Measurements from ENCODE around the gene RBM4.
"Not testable (repeated sequence)": the region's sequence is repeated elsewhere in the genome, so short reads cannot be mapped to it uniquely, and the experiment has no call there.

The RBM4 gene

GRCh38 chr11:66626382-66626781 is 12.1 kb upstream of the RBM4 start:
- Mint-ChIP-seq H3K9me3 (no peaks in the 10 kb centered on the region), H3K4me1 (peaks cover 38% of the 10 kb centered on the region), H3K36me3 (peaks cover 80% of the 10 kb centered on the region), H3K27me3 (no peaks in the 10 kb centered on the region), H3K4me3 (no peak overlapping the region), H3K27ac (no peak overlapping the region)
- DNase-seq = no peak
- CTCF ChIA-PET = interaction anchor here (1.7 kb wide), 1 partner anchor 11 kb away, joined by 6 read pairs; the partner anchor contains the start of gene RBM4

- Mint-ChIP-seq H3K27me3 (no peaks in the 10 kb centered on the region), H3K9me3 (no peaks in the 10 kb centered on the region), H3K36me3 (peaks cover 80% of the 10 kb centered on the region), H3K4me3 (no peak overlapping the region), H3K27ac (no peak overlapping the region), H3K4me1 (peaks cover 35% of the 10 kb centered on the region)
- no peak for DNase-seq
- CTCF ChIA-PET = interaction anchor here (1.7 kb wide), 1 partner anchor 11 kb away, joined by 6 read pairs; the partner anchor contains the start of gene RBM4
Observed at GRCh38 chr11:66626926-66627325, 11.6 kb upstream of the RBM4 start.

DNA sequence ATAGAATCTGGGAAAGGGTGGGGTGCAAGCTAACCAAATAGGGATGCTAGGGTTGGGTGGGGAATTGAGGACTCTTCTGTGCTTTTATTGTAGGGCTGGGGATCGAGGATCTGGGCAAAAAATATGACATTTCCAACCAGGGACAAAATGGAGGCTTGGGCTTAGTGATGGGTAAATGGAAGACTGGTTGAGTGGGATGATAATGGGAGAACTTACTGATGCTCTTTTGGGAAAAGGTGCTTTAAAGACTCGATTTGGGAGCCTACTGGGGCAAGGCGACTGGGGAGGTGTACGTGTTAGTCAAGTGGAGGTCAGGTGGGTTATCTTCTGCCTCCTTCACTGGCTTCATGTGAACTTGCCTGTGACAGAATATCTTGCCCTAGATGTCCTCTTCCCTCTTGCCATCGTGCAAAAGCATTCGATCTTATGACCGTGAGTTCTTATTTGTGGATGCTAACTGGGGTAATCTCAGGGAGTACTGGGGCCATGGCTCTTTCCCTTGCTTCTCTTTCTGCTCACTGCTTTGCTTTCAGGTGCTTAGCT is 10.4 kb upstream of the RBM4 start:
- peaks cover 76% of the 10 kb centered on the region for H3K36me3 Mint-ChIP-seq
- H3K4me3 Mint-ChIP-seq = no peak overlapping the region
- H3K27ac Mint-ChIP-seq = no peak overlapping the region
- H3K4me1 Mint-ChIP-seq = peaks cover 27% of the 10 kb centered on the region
- CTCF ChIA-PET = interaction anchor here (0.9 to 1.7 kb wide), 2 partner anchors 10 kb away, joined by 5 to 6 read pairs; partner anchors contain the start of gene RBM4
- no peaks in the 10 kb centered on the region for H3K27me3 Mint-ChIP-seq
- H3K9me3 Mint-ChIP-seq = no peaks in the 10 kb centered on the region
- no peak for DNase-seq

GRCh38 chr11:66629356-66629755 is 9.1 kb upstream of the RBM4 start:
- DNase-seq = no peak
- H3K27ac Mint-ChIP-seq = no peak overlapping the region
- CTCF ChIA-PET = interaction anchor here (0.9 kb wide), 1 partner anchor 9 kb away, joined by 5 read pairs; the partner anchor contains the start of gene RBM4
- H3K4me3 Mint-ChIP-seq = no peak overlapping the region
- H3K27me3 Mint-ChIP-seq = no peaks in the 10 kb centered on the region
- H3K4me1 Mint-ChIP-seq = peaks cover 17% of the 10 kb centered on the region
- H3K9me3 Mint-ChIP-seq = no peaks in the 10 kb centered on the region
- H3K36me3 Mint-ChIP-seq = peaks cover 69% of the 10 kb centered on the region

- H3K36me3 Mint-ChIP-seq = peaks cover 54% of the 10 kb centered on the region
- H3K9me3 Mint-ChIP-seq = no peaks in the 10 kb centered on the region
- no peak overlapping the region for H3K4me3 Mint-ChIP-seq
- no peak overlapping the region for H3K27ac Mint-ChIP-seq
- DNase-seq = no peak
- H3K4me1 Mint-ChIP-seq = peaks cover 24% of the 10 kb centered on the region
- CTCF ChIA-PET = no interaction called here
- no peaks in the 10 kb centered on the region for H3K27me3 Mint-ChIP-seq
Observed at GRCh38 chr11:66631883-66632282, 6.6 kb upstream of the RBM4 start.

- no peaks in the 10 kb centered on the region for H3K9me3 Mint-ChIP-seq
- no peak overlapping the region for H3K4me3 Mint-ChIP-seq
- peaks cover 34% of the 10 kb centered on the region for H3K4me1 Mint-ChIP-seq
- no peaks in the 10 kb centered on the region for H3K27me3 Mint-ChIP-seq
- DNase-seq = no peak
- H3K27ac Mint-ChIP-seq = no peak overlapping the region
- H3K36me3 Mint-ChIP-seq = peaks cover 51% of the 10 kb centered on the region
- CTCF ChIA-PET = interaction anchor here (1.1 kb wide), 1 partner anchor 24 kb away, joined by 3 read pairs; no protein-coding TSS in a partner anchor
Observed at GRCh38 chr11:66632952-66633351, 5.6 kb upstream of the RBM4 start.

DNA sequence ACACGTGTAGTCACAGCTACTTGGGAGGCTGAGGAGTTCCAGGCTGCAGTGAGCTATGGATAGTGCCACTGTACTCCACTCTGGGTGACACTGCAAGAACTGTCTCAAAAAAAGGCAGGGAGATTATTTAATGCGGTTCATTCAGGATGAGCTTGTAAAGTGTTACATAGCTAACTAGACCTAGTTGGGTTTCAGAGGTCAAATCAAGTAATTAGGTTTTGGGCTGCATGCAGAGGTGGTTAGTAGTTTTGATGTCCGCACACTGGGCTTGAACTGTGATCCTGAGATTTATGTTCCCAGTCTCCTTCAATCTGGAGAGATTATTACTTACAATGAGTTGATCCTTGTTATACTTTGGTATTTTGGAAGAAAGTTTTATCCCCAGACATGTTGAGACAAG is 2.1 kb upstream of the RBM4 start:
- CTCF ChIA-PET = interaction anchor here (1.3 kb wide), 1 partner anchor 227 kb away, joined by 3 read pairs; no protein-coding TSS in a partner anchor
- peaks cover 60% of the 10 kb centered on the region for H3K36me3 Mint-ChIP-seq
- no peaks in the 10 kb centered on the region for H3K9me3 Mint-ChIP-seq
- H3K27ac Mint-ChIP-seq = no peak overlapping the region
- H3K4me1 Mint-ChIP-seq = peaks cover 50% of the 10 kb centered on the region
- no peaks in the 10 kb centered on the region for H3K27me3 Mint-ChIP-seq
- no peak for DNase-seq
- H3K4me3 Mint-ChIP-seq = no peak overlapping the region

GRCh38 chr11:66637557-66638176 is 836 bp upstream of the RBM4 start:
- H3K4me3 Mint-ChIP-seq = peak overlapping the region; percentile 94
- H3K27me3 Mint-ChIP-seq = no peaks in the 10 kb centered on the region
- DNase-seq = peak; percentile 21
- H3K36me3 Mint-ChIP-seq = peaks cover 62% of the 10 kb centered on the region
- H3K27ac Mint-ChIP-seq = peak overlapping the region; percentile 96
- H3K9me3 Mint-ChIP-seq = no peaks in the 10 kb centered on the region
- CTCF ChIA-PET = interaction anchor here (0.7 to 1.9 kb wide), 7 partner anchors 9 to 92 kb away, joined by 3 to 10 read pairs (median 5); partner anchors contain the start of genes RBM14, RBM4B and ZDHHC24
- peaks cover 57% of the 10 kb centered on the region for H3K4me1 Mint-ChIP-seq

GRCh38 chr11:66639066-66639813 is 737 bp downstream of the RBM4 start:
- Mint-ChIP-seq H3K9me3 (no peaks in the 10 kb centered on the region), H3K4me1 (peaks cover 72% of the 10 kb centered on the region), H3K27me3 (no peaks in the 10 kb centered on the region), H3K4me3 (peak overlapping the region; percentile 94), H3K36me3 (peaks cover 72% of the 10 kb centered on the region), H3K27ac (peak overlapping the region; percentile 96)
- peak; percentile 51 for DNase-seq
- CTCF ChIA-PET = interaction anchor here (0.9 to 1.3 kb wide), 4 partner anchors 8 to 199 kb away, joined by 3 to 7 read pairs (median 4); no protein-coding TSS in a partner anchor

DNA sequence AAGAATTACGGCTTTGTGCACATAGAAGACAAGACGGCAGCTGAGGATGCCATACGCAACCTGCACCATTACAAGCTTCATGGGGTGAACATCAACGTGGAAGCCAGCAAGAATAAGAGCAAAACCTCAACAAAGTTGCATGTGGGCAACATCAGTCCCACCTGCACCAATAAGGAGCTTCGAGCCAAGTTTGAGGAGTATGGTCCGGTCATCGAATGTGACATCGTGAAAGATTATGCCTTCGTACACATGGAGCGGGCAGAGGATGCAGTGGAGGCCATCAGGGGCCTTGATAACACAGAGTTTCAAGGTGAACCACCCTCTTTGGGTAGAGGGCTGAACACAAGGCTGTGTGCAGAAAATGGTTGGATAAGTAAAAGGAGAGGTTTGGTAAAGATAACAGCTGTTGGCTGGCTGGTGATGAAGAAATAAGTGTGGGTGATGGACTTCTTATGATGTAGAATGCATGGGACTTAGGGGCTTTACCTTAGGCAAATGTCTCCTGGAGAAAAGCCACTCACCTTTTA is 1.4 kb downstream of the RBM4 start:
- H3K9me3 Mint-ChIP-seq, DNase-seq, H3K27me3 Mint-ChIP-seq: not testable (repeated sequence)
- Mint-ChIP-seq H3K27ac (peak overlapping the region; percentile 96), H3K4me1 (peaks cover 76% of the 10 kb centered on the region), H3K36me3 (peaks cover 72% of the 10 kb centered on the region), H3K4me3 (peak overlapping the region; percentile 94)
- CTCF ChIA-PET = interaction anchor here (1.3 to 1.6 kb wide), 2 partner anchors 9 to 39 kb away, joined by 4 to 6 read pairs; no protein-coding TSS in a partner anchor

- no peaks in the 10 kb centered on the region for H3K27me3 Mint-ChIP-seq
- no peak for DNase-seq
- CTCF ChIA-PET = interaction anchor here (0.9 kb wide), 1 partner anchor 37 kb away, joined by 3 read pairs; no protein-coding TSS in a partner anchor
- H3K36me3 Mint-ChIP-seq = peaks cover 90% of the 10 kb centered on the region
- peaks cover 87% of the 10 kb centered on the region for H3K4me1 Mint-ChIP-seq
- H3K27ac Mint-ChIP-seq = no peak overlapping the region
- no peaks in the 10 kb centered on the region for H3K9me3 Mint-ChIP-seq
- peak overlapping the region; percentile 62 for H3K4me3 Mint-ChIP-seq
Observed at GRCh38 chr11:66641834-66642233, 3.3 kb downstream of the RBM4 start.

- no peak for DNase-seq
- CTCF ChIA-PET = interaction anchor here (2.0 kb wide), 1 partner anchor 34 kb away, joined by 6 read pairs; the partner anchor contains the start of gene RBM4B
- Mint-ChIP-seq H3K27ac (no peak overlapping the region), H3K4me1 (peaks cover 80% of the 10 kb centered on the region), H3K36me3 (peaks cover 86% of the 10 kb centered on the region), H3K4me3 (no peak overlapping the region), H3K9me3 (no peaks in the 10 kb centered on the region), H3K27me3 (no peaks in the 10 kb centered on the region)
Observed at GRCh38 chr11:66643745-66644437, 5.4 kb downstream of the RBM4 start.

- no peak overlapping the region for H3K27ac Mint-ChIP-seq
Observed at GRCh38 chr11:66646828-66647227, 8.3 kb downstream of the RBM4 start.

More at GRCh38 chr11:66646828-66647227, 8.3 kb downstream of the RBM4 start:
- Mint-ChIP-seq H3K4me1 (peaks cover 55% of the 10 kb centered on the region), H3K36me3 (peaks cover 80% of the 10 kb centered on the region), H3K9me3 (no peaks in the 10 kb centered on the region), H3K4me3 (no peak overlapping the region), H3K27me3 (no peaks in the 10 kb centered on the region)
- CTCF ChIA-PET = no interaction called here
- no peak for DNase-seq
